Neural cell (in vitro differentiated cells): ENCODE data around the gene OR2D3. TPM values are rescaled to one million over a fixed set of nuclear protein-coding genes. Genes with fewer than 3 reads are reported as not detected.
"Not testable (repeated sequence)": the region's sequence is repeated elsewhere in the genome, so short reads cannot be mapped to it uniquely, and the experiment has no call there.

ENCODE experiments used
- H2AFZ ChIP-seq: fragments of 200-600, 300-800 bp; sonication (generic), shearing (Covaris generic); 2 replicates; pipeline ENCODE4 v1.6.0; 2014; ENCODE audit warnings: low read depth, mild to moderate bottlenecking, antibody characterized with exemption, low read length, moderate library complexity
- H3F3A ChIP-seq: fragments of 200-600 bp; shearing (Covaris generic); 2 replicates; pipeline ENCODE4 v1.6.1; 2016; ENCODE audit warnings: mild to moderate bottlenecking, moderate library complexity, mixed read lengths, antibody characterized with exemption, low read length; ENCODE audit not compliant: insufficient read depth, poor library complexity, severe bottlenecking
- H3K27ac ChIP-seq: fragments of 200-600, 300-800 bp; sonication (generic), shearing (Covaris generic); 2 replicates; pipeline ENCODE4 v1.5.1; 2014; ENCODE audit warnings: mild to moderate bottlenecking, low read length, moderate library complexity
- H3K27me3 ChIP-seq: fragments of 300-800, 200-600 bp; sonication (generic), shearing (Covaris generic); 2 replicates; pipeline ENCODE4 v1.6.0; 2014; ENCODE audit warnings: mild to moderate bottlenecking, low read depth, low read length, moderate library complexity; ENCODE audit not compliant: insufficient read depth
- H3K36me3 ChIP-seq: fragments of 300-800, 200-600 bp; sonication (generic), shearing (Covaris generic); 2 replicates; pipeline ENCODE4 v1.5.1; 2014; ENCODE audit warnings: mild to moderate bottlenecking, antibody characterized with exemption, low read length, moderate library complexity; ENCODE audit not compliant: insufficient read depth
- H3K4me2 ChIP-seq: fragments of 300-800, 200-600 bp; sonication (generic), shearing (Covaris generic); 2 replicates; pipeline ENCODE4 v1.6.0; 2014; ENCODE audit warnings: mild to moderate bottlenecking, low read length
- H3K4me3 ChIP-seq: fragments of 300-800, 200-600 bp; sonication (generic), shearing (Covaris generic); 2 replicates; pipeline ENCODE4 v1.5.1; 2014; ENCODE audit warnings: mild to moderate bottlenecking, low read length, moderate library complexity
- H3K79me2 ChIP-seq: fragments of 200-600 bp; shearing (Covaris generic); replicated peaks from 2 replicates; pipeline ENCODE4 v1.6.0; 2014; ENCODE audit warnings: mild to moderate bottlenecking, low read length, moderate library complexity; ENCODE audit not compliant: insufficient read depth
- H3K9ac ChIP-seq: fragments of 300-800, 200-600 bp; sonication (generic), shearing (Covaris generic); 2 replicates; pipeline ENCODE4 v1.6.1; 2016; ENCODE audit warnings: mild to moderate bottlenecking, low read length, mixed read lengths
- H3K9me2 ChIP-seq: fragments of 200-600 bp; shearing (Covaris generic); 2 replicates; pipeline ENCODE4 v1.6.1; 2016; ENCODE audit warnings: mild to moderate bottlenecking, low read length, mixed read lengths; ENCODE audit not compliant: insufficient read depth
- H3K9me3 ChIP-seq: fragments of 200-600, 300-800 bp; sonication (generic), shearing (Covaris generic); 2 replicates; pipeline ENCODE4 v1.6.1; 2016; ENCODE audit warnings: mild to moderate bottlenecking, mixed run types, low read length, moderate library complexity, mixed read lengths
- H4K20me1 ChIP-seq: fragments of 200-600 bp; shearing (Covaris generic); 2 replicates; pipeline ENCODE4 v1.6.1; 2016; ENCODE audit warnings: mild to moderate bottlenecking, mixed run types; ENCODE audit not compliant: insufficient read depth
- CTCF ChIP-seq: fragments of 450-650 bp; IDR thresholded peaks from 2 replicates; pipeline ENCODE4 v1.5.1; 2014; ENCODE audit warnings: antibody characterized with exemption, mild to moderate bottlenecking, moderate library complexity; ENCODE audit not compliant: poor library complexity, severe bottlenecking
- EP300 ChIP-seq: fragments of 450-650 bp; conservative IDR thresholded peaks from 2 replicates; pipeline ENCODE4 v1.6.1; 2014; ENCODE audit warnings: antibody characterized with exemption, mild to moderate bottlenecking, moderate library complexity; ENCODE audit not compliant: poor library complexity, severe bottlenecking
- EZH2 ChIP-seq: fragments of 200-600, 300-800 bp; shearing (Covaris generic), sonication (generic); IDR thresholded peaks from 2 replicates; pipeline ENCODE4 v1.6.1; 2014; ENCODE audit warnings: antibody characterized with exemption, low read length, borderline replicate concordance, mild to moderate bottlenecking; ENCODE audit not compliant: insufficient read depth, poor library complexity, severe bottlenecking
- MXI1 ChIP-seq: fragments of 450-650 bp; conservative IDR thresholded peaks from 2 replicates; pipeline ENCODE4 v1.6.1; 2014; ENCODE audit warnings: antibody characterized with exemption, mild to moderate bottlenecking; ENCODE audit not compliant: poor library complexity, severe bottlenecking
- POLR2AphosphoS5 ChIP-seq: IDR thresholded peaks from 2 replicates; pipeline ENCODE4 v1.6.1; 2012
- RAD21 ChIP-seq: fragments of 450-650 bp; conservative IDR thresholded peaks from 2 replicates; pipeline ENCODE4 v1.6.1; 2014; ENCODE audit warnings: antibody characterized with exemption, mild to moderate bottlenecking, moderate library complexity
- REST ChIP-seq: IDR thresholded peaks from 2 replicates; pipeline ENCODE4 v1.6.1; 2012; ENCODE audit warnings: borderline replicate concordance
- SMC3 ChIP-seq: fragments of 450-650 bp; conservative IDR thresholded peaks from 2 replicates; pipeline ENCODE4 v1.6.1; 2014; ENCODE audit warnings: antibody characterized with exemption, mild to moderate bottlenecking, moderate library complexity; ENCODE audit not compliant: poor library complexity
- TAF1 ChIP-seq: IDR thresholded peaks from 2 replicates; pipeline ENCODE4 v1.6.1; 2012; ENCODE audit warnings: low read depth
- polyA plus RNA-seq: library from polyadenylated mRNA; depleted of rRNA; stranded (reverse); fragments of >200 nt; gene quantifications from 2 replicates; pipeline ENCODE4 v1.2.3, GENCODE V29; 2014

Gene OR2D3
- polyA plus RNA-seq, 1 donor from 2014 or later, result not detected

- TF ChIP-seq TAF1, result no peak
- H3K4me2 ChIP-seq, result no peak overlapping the region
- H2AFZ ChIP-seq, result no peak overlapping the region
- H3K9ac ChIP-seq, result no peak overlapping the region
- H4K20me1 ChIP-seq, result no peaks in the 10 kb centered on the region
- H3K79me2 ChIP-seq, result no peaks in the 10 kb centered on the region
- no peak overlapping the region for H3K27ac ChIP-seq
- H3K27me3 ChIP-seq, result no peaks in the 10 kb centered on the region
- H3K9me3 ChIP-seq, result no peaks in the 10 kb centered on the region
- H3F3A ChIP-seq, result no peaks in the 10 kb centered on the region
- H3K9me2 ChIP-seq, result no peaks in the 10 kb centered on the region
- no peaks in the 10 kb centered on the region for H3K36me3 ChIP-seq
- no peak overlapping the region for H3K4me3 ChIP-seq
Observed at GRCh38 chr11:6876914-6877313, 43.9 kb upstream of the OR2D3 start.

- Histone ChIP-seq H3K9me2 (no peaks in the 10 kb centered on the region), H2AFZ (no peak overlapping the region), H3F3A (no peaks in the 10 kb centered on the region), H3K79me2 (no peaks in the 10 kb centered on the region), H3K9ac (no peak overlapping the region), H3K9me3 (no peaks in the 10 kb centered on the region), H3K27ac (no peak overlapping the region), H3K27me3 (no peaks in the 10 kb centered on the region), H3K4me2 (no peak overlapping the region), H3K4me3 (no peak overlapping the region), H3K36me3 (no peaks in the 10 kb centered on the region), H4K20me1 (no peaks in the 10 kb centered on the region)
- TF ChIP-seq SMC3, result no peak
- no peak for TF ChIP-seq POLR2AphosphoS5
- TF ChIP-seq MXI1, result no peak
- TF ChIP-seq REST, result no peak
- TF ChIP-seq TAF1, result no peak
- no peak for TF ChIP-seq EP300
- no peak for TF ChIP-seq CTCF
- no peak for TF ChIP-seq EZH2
- no peak for TF ChIP-seq RAD21
Observed at GRCh38 chr11:6882751-6883150, 38.1 kb upstream of the OR2D3 start.

GRCh38 chr11:6887711-6888110 is 33.1 kb upstream of the OR2D3 start:
- H3K9ac ChIP-seq, result not testable (repeated sequence)

More at GRCh38 chr11:6887711-6888110, 33.1 kb upstream of the OR2D3 start:
- H3K9me2 ChIP-seq, H2AFZ ChIP-seq, H3K4me2 ChIP-seq, H3K4me3 ChIP-seq, H4K20me1 ChIP-seq, H3K36me3 ChIP-seq, H3K27me3 ChIP-seq, H3K9me3 ChIP-seq, H3K79me2 ChIP-seq, H3F3A ChIP-seq, H3K27ac ChIP-seq: not testable (repeated sequence)
